GM19240 (cell line): Measurements from ENCODE around the gene DDX24.
A peak's percentile ranks its signal among the peaks of the same experiment; 100 is the strongest.

Experiments
- DNase-seq: peaks from one replicate; pipeline ENCODE4 v3.0.0; 2011; ENCODE audit warnings: low spot score; ENCODE audit not compliant: insufficient read length

Gene DDX24, protein sequence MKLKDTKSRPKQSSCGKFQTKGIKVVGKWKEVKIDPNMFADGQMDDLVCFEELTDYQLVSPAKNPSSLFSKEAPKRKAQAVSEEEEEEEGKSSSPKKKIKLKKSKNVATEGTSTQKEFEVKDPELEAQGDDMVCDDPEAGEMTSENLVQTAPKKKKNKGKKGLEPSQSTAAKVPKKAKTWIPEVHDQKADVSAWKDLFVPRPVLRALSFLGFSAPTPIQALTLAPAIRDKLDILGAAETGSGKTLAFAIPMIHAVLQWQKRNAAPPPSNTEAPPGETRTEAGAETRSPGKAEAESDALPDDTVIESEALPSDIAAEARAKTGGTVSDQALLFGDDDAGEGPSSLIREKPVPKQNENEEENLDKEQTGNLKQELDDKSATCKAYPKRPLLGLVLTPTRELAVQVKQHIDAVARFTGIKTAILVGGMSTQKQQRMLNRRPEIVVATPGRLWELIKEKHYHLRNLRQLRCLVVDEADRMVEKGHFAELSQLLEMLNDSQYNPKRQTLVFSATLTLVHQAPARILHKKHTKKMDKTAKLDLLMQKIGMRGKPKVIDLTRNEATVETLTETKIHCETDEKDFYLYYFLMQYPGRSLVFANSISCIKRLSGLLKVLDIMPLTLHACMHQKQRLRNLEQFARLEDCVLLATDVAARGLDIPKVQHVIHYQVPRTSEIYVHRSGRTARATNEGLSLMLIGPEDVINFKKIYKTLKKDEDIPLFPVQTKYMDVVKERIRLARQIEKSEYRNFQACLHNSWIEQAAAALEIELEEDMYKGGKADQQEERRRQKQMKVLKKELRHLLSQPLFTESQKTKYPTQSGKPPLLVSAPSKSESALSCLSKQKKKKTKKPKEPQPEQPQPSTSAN

DNA sequence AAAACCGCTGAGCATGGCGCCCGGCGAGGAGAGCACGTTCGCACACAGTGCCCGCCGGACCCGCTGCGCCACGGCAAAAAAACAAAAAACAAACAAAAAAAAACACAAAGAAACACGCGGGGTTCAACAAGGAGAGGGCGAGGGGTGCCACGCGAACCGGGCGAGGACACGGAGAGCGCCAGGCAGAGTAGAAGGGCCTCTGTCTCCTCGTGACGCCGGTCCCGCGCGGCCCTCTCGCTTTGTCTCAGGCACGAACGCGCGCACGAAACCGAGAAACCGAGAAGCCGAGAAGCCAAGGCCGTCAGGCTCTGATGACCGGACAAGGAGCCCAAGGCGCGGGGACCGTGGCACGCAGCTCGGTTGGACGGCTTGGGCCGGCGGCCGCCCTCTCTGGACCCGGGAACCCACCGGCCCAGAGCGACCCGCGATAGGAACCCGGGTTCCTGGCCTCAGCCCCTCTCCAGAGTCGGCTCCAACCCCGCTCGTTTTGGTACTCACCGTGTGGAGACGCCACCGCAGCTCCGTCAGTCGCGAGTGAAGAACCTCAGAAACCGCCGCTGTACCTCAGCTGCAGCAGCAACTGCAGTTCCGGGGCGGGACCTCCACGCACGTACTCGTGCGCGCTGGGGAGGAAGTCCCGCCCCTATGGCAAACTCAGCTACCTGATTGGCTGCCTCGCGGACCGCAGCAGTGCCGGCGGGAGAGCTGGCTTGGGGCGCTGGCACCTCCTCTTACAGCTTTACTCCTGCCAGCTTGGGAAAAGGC, at the start of gene DDX24, which contains the start of gene IFI27L1:
Gene DDX24 (minus strand): TSS at position 582 of the 765 bp plus-strand sequence. CDS start 1,460 bp downstream, outside the sequence.
Gene IFI27L1 (plus strand): TSS at position 690 of the 765 bp plus-strand sequence. CDS start 15,628 bp downstream, outside the sequence.
- peak; percentile 90 for DNase-seq

DNA sequence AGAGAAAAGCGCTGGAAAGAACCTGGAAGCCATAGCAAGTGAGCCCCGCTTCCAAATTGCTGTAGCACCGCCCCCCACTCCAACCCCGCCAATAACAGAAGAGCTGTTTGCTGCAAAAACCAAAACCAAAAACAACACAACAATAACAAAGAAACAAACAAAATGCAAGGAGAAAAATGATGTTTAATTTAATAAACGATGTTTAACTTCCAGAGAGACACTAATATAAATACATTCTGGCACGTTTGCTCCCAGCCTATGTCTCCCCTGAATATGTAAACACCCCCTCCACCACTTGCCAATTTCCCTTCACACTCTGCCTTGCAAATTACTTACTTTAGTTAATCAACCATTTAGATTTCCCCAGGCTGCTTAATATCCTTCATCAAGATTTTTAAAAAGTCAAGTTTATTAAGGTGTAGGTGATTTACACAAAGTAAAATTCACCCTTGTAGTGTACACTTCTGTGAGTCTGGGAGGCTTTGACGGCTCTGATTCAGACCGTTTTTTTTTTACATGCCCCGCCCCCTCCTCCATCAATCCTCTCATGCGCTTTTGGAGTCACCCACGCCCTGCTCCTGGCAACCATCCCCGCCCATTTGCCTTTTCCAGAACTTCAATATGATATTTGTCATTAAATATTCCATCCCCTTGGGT, 48.9 kb upstream of the DDX24 start:
- no peak for DNase-seq

DNA sequence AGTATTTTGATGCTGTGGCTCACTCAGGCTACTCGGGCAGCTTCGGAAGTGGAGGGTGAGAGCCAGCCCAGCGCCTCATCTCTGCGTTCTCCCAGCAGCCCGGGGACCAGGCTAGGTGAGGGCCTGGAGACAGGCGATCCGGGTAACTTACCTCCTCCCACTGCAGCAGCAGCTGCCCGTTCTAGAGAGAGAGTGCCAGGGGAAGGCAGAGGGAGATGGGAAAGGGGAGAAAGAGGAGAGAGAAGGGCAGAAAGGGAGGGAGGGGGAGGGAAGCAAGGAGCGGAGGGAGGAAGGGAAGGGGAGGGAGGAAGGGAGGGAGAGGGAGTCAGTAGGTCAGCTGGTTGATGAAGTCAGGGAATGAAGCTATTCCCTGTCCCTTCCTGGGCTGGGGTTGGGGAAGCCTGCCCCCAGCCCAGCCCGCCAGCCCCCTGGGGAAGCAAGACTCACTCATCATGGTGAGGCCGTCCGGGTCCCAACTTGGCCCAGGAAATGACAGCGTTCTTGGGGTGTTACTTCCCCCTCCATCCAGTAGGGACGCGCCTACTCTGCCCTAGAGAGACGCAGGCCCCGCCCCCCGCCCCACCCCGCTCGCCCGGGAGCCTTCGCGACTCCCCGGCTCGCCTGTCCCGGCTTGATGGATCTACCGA, 48.2 kb upstream of the DDX24 start, which contains the start of gene IFI27L2:
Gene IFI27L2 (minus strand): TSS at position 494 of the 647 bp plus-strand sequence. CDS start 40 bp downstream, at position 454.
- peak; percentile 88 for DNase-seq

DNA sequence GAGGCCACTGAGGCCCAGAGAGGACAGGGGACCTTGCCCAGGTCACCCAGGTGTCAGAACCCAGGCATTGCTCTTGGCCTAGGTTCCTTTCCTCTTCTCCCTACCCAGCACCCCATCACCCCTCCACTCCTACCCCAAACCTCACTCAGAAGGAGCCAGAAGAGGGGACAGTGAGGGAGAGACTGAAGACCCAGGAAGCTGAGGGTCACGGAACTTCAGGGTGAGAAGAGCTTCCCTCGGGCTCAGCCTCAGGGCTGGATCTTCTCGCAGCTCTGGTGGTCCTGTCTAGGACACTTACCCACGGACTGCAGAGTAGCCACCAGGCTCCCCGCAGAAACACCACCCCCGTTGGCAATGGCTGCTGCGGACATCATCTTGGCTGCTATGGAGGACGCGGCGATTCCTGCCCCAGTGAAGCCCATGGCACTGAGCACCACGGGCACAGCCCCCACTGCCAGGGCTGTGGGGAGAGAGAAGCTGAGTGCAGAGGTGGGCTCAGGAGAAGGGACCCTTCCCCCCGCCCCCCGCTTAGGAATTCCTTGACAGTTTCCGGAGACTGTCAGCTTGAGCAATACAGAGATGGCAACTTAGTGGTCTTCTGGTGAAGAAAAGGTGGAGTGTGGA, 47.3 kb upstream of the DDX24 start:
- DNase-seq: no peak

DNA sequence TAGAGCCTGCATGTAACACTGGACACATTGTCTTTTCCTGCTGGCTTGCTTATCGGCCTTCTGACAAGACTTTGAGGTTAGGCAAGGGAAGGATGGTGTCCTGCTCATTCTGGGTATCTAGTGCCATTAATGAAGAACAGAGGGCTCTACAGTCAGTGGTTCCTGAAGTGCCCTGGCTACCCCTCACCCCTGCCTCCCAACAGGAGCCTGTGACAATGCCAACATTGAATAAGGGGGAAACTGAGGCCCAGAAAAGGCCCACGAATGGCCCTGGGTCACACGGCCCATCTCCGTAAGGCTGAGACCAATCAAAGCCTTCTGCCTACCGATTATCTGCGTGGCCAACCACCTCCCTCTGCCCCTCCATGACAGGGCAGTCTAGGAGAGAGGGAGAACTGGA, 46.3 kb upstream of the DDX24 start:
- no peak for DNase-seq

DNA sequence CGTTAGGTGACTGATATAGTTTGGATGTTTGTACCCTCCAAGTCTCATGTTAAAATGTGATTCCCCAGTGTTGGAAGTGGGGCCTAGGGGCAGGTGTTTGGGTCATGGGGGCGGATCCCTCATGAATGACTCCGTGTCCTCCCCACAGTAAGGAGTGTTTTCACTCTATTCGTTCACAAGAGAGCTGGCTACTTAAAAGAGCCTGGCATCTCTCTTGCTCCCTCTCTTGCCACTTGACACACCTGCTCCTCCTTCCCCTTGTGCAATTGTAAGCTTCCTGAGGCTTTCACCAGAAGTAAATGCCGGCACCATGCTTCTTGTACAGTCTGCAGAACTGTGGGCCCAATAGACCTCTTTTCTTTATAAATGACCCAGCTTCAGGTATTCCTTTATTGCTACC, 45.8 kb upstream of the DDX24 start:
- no peak for DNase-seq

DNA sequence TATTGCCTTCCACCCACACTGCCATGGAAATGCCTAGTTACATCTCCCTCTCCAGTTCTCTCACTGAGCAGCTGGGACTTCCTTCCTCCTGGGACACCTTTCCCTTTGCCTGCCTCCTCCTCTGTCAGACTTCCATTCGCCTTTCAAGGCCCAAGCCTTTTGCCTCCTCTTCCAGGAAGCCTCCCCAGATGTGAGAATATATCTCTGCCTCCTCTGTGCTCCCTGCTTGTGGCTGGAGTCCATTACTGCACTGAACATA, 45.3 kb upstream of the DDX24 start:
- DNase-seq: no peak

DNA sequence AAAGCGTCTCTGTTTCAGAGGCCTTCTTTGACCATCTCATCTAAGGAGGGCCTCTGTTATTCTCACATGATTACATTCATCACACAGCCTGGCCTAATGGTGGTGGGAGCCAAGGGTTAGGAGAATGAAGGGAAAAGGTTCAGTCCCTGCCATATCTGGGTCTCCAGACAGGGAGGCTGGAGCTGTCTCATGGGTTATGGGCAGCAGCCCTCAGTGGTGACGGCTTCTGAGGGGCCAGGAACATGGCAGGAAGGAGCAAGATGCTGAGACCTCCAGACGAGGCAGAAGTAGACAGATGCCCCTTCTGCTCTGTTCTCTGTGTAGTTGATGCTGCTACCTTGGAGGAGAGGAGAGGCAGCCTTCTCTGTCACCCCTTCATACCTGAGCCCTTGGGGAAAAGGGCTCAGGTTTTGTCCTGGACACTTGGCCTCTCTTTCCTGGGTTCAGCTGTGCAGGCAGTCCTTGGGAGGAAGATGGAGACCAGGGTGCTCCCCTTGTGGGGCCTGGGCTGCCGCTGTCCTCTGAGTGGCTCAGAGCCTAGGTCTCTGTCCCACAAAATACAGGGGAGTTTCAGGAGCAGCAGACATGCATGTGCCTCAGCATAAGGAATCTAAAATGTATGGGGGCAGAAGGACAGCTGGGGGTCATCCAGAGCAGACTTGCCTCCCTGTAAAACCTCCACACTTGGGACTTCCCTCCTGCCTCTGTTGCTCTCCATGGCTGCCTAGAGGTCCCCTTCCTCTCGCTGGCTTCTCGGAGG, 44.8 kb upstream of the DDX24 start:
- DNase-seq: no peak

DNA sequence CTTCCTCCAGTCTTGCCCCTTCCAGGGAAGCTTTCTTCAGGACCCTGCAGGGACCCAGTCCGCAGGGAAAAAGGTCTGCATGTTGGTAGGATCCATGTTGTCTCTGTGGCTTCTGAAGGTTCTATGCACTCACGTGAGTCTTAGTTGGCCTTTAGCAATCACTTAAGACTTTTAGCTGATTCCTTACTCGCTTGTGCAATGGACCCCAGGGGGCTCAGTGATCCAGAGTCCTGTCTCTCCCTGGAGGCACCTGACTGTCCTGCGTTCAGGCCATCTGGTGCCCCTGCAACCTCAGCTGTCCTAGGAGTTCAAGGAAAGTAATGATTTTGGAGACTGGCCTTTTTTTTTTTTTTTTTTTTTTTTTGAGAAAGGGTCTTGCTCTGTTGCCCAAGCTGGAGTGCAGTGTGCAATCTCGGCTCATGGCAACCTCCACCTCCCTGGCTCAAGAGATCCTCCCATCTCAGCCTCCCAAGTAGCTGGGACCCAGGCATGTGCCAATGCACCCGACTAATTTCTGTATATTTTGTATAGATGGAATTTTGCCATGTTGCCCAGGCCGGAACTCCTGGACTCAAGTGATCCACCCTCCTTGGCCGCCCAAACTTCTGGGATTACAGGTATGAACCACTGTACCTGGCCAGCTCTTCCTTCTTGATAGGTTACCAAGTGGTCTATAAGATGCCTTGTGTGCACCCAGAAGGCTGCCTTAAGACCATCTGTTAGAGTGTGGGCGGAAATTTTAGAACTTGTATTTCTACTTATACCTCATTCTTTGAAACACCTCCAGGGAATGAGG, 43.8 kb upstream of the DDX24 start:
- DNase-seq: no peak

DNA sequence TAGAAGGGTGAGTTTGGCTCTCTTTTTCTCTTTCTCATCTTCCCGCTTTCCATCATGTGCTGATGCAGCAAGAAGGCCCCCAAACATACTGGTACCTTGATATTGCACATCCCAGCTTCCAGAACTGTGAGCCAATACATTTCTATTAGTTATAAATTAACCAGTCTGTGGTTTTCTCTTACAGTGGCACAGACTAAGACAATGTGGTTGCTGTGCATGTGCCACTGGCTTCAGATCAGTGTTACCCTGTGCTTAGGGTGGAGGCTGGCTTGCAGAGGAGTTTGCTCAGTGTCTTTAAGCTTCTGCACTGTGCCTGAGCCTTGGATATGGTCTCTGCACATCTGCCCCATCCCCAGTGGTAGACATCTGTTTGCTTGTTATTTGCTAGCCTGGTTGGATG, 42.9 kb upstream of the DDX24 start:
- no peak for DNase-seq

DNA sequence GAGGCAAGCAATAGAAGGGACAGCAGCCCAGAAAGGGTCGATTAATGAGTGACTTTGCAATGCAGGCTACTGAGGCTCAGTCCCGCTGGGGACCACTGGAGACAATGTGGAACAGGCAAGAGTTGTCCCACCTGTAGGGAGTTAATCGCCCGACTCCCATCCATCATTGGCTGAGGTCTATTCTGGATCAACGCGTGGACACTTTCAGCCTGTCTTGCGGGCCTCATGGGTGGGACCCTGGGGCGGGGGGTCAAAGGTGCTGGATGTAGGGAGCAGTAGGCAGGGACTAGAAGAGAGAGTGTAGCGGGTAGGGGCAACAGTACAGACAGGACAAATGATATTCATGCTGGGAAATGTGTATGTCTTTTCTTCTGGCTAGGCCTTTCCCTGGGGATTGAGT, 42.3 kb upstream of the DDX24 start:
- DNase-seq: no peak

DNA sequence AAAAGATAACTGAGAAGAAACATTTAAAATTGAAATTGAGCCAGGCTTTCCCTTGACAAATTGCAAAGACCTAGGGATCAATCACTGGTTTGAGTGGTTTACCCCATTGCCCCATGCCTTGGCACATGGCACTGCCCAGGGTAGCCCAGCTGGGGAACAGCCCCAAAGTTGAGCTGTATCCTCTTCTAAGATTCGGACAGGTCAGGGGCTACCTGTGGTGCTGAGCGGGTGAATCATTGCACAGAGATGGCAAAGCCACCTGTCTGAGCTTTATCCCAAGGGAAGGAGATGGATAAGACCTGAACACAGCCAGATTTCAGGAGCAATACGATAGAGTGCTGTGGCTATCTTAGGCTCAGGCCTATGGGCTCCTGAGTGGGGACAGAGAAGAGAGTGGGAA, 41.4 kb upstream of the DDX24 start:
- no peak for DNase-seq

DNA sequence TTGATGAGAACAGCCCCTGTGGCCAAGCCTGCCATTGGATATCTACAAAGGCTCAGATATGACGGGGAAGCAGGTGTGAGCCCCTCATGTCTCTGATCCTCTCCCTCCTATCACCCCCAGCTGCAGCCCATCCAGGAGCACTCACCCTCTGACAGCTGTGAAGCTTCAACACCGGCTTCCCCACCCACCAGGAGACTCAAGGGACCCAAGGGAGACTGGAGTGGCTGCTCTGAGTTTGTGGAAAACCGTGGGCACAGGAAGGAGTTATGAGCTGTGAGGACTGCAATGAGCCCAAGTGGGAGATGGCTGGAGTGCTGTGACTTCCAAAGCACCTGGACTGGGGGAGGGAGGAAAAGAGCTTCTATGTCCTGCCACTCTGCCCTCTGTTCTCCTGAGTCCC, 40.5 kb upstream of the DDX24 start:
- DNase-seq: no peak

DNA sequence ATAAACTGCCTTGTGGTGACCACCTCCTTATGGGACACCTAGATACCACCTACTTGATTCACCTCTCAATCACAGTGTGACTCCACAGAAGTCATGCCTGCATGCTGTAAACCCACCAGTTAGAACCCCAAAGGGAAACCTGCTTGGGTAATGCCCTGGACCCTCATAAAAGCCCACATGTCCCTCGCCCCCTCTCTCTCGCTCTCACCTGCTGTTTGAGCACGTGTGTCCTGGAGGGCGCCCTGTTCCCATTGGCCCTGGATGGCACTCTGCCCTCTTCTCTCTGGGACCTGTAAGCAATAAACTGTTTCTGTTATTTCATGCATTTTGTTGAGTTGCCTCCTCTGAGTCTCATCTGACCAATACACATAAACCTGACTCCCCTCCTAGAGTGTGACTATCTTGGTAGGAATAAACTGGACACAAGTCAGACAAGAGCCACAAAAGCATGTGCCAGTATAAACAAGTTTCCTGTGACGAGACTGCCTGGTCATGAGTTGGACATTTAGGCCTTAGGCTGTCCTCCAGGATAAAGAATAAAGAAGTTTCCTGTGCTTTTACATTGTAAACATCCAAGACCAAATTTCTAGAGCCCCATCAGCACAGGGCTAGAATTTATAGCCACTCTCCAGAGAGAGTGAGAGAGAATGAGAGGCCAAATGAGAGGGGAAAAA, 39.8 kb upstream of the DDX24 start:
- DNase-seq: no peak

DNA sequence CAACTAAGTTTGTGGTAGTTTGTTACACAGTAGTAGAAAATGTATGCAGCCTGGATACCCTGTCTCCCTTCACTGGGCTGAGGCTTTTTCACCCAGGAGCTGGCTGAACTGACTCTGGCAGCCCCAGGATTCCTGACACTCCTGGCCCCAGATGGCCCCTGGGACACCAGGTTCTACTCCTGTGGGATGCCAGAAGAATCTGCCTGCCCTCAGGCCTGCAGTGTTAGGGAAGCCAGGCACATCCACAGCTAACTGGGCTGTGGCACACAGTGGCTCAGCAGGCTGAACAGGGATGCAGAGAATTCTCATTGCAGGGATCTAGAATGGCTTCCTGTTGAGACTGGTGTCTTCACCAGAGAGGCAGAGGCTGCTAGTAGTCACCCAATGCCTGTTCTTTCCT, 38.1 kb upstream of the DDX24 start:
- DNase-seq: no peak

DNA sequence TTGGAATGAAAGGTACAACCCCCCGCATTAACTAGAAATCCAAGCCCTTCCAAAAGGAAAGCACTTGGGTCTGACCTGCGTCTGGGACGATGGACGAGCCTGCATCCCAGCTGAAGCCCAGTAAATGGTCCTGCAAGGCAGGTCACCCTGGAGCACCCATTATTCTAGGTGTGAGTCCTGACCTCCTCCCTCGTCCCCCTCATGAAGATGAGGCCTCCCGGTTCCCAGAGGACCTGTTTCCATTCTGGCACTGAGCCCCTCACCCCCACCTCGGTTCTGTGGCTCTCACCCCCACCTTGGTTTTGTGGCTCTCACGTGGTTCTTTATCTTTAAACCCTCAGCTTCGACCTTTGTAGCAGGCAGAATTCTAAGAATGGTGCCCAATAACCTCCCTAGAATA, 36.9 kb upstream of the DDX24 start:
- DNase-seq: no peak

DNA sequence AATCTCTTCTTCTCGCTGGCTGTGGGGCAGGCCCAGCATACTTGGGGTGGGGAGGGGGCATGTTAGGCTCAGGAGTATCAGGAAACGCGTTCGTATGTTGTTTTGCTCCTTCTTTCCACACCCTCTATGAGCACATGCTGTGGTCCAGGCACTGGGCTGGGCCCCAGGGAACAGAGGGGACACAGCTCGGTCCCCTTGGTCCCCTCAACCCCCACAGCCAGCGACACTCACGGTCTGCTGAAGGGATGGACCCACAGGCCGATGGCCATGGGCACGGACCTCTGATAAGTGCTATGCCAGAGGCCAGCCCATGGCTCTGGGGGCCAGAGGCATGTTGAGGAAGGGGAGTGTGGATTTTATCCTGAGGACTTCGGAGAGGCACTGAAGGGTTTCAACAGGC, 35.7 kb upstream of the DDX24 start:
- DNase-seq: no peak

DNA sequence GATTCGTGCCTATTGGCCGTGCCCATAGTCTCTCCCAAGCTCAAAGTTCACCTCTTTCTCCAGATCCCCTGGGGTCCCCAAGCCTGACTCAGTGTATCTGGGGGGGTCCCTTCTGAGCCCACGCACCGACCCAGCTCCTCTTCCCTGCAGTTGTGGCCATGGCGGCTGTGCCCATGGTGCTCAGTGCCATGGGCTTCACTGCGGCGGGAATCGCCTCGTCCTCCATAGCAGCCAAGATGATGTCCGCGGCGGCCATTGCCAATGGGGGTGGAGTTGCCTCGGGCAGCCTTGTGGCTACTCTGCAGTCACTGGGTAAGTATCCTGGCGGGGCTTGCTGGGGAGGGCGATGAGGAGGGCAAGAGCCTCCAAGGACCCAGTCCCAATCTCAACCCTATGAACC, 34.6 kb upstream of the DDX24 start:
- DNase-seq: no peak
